Measurements from ENCODE around the gene VPS35L.
A peak's percentile ranks its signal among the peaks of the same experiment; 100 is the strongest.

VPS35L gene

DNA sequence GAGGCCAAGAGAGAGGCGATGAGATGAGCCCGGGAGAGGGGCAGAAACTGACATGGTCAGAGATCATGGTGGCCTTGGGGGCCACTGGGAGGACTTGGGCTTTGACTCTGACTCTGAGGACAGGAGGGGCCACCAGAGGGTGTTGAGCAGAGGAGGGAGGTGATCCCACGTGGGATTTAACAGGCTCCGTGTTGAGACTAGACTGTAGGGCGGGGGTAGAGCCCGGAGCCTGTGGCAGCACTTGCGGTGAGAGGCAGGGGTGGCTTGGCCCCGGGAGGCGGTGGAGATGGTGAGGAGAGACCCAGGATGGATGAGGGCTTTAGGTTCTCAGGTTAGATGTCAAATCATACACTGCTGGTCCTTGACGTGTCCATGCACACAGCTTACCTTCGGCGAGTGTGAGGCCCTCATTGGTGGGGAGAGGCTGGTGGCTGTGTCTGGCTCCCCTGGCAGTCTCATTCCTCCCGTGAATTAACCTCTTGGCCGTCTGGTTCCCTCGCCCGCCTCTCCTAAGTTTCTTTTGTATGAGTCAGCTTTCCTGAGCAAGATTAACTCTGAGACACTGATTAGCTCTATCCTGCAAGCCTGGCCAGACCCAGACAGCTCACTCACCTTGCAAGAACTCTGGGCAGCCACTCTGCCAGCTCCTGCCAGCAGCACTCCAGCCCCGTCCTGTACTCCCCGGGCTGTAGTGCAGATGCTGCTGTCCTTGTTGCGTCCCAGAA, 39.7 kb downstream of the VPS35L start:
- no peak for DNase-seq

DNA sequence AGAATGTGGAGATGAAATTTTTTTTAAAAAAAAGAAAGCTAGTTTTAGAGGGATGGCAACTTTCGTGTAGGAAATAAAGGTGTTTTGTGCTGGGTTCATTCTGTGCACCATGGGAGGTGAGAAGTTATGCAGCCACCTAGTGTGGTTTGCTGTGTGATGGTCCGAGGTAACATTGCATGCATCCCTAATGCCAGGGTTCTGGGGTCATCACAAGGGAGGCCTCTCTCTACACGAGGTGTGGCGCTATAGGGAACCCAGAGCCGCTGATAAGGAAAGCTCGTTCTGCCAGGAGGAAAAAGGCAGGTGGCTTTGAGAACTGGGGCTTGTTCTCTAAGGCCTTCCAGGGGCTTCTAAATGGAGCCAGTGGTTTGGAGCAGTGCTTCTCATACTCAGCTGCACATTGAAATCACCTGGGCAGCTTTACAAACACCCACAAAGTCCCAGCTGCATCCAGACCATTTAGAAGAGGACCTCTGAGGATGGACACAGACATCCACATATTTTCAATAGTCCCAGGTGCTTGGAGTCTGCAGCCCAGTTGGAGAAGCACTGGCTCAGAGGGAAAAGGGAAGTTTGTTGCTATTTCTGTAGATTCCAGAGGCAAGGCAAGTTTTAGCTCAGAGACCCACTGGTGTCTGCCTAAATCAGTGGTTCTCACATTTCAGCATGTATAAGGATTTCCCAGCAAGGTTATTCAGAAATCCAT, 43.5 kb downstream of the VPS35L start:
- DNase-seq = no peak

- DNase-seq = no peak
These were observed 44.6 kb downstream of the VPS35L start for GRCh38 chr16:19599968-19600716.

DNA sequence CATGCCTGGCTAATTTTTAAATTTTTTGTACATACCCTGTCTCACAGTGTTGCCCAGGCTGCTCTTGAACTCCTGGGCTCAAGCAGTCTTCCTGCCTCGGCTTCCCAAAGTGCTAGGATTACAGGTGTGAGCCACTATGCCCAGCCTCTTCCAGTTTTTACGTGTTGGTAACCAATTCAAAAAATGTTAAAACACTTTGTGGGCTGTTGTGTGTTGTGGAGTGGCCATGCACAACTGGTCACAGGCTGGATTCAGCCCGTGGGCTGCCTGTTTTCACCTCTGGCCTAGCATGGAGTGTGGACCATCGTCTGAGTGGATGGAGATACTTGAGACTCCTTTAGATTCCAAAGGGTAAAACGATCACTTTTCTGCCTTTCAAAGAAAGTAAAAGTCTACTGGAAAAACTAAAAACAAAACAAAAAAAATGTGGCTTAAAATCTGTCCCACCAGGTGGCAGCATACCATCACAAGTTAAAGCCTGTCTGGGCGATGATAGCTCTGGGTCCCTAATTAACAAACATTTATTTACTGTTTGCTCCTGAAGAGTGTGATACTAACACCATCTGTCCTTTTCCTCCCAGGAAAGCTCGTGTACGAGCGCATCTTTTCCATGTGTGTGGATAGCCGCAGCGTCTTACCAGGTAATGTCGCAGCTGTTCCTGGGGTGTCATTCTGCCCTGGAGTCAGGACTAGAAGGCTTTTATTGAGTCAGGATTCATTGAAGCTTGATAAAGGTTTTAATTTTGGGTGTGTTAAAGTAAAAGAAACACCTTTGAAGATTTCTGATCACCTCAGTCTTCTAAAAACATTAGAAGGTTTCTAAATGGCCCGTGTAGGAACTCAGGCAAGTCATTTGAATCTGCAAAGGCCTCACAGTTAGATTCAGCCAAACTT, 45.8 kb downstream of the VPS35L start:
- DNase-seq = peak; percentile 13

DNA sequence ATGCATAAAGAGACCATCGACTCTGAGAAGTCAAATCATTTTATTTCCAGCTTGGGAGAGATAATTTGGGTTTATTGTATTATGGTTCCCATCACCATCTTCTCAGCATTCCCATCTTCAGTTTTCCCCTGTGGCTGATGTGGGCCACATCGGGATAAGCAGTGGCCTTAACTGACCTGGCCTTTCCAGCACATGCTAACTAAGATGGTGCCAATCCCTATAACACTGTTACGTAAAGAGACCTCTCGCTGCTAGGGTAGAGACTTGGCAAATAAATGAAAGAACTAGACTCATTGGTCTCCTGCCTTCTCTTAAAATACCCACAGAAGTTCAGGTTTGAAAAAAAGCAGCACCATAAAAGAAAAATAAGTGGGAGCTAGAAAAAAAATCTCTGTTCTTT, 49.4 kb downstream of the VPS35L start:
- no peak for DNase-seq

GRCh38 chr16:19605701-19606100, 50.2 kb downstream of the VPS35L start:
- DNase-seq = no peak

- no peak for DNase-seq
These were observed 52.2 kb downstream of the VPS35L start for GRCh38 chr16:19607616-19608280.

DNA sequence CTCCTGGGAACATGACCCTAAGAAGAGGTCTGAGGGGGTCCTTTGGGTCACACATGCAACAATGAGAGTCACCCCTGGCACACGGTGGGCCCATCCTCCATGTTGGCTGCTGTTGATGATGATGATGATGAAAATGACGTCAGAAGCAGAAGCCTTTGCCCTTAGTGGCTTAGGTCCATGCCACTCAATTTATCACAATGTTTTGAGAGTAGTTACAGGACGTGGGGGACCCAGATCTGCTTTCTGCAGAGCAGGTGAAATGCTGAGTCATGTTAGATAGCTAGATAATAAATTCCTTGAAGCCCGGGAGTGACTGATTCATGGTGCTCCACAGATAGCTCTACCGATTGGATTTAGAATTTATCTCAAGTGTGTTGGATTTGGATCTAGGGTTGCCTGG, 53.9 kb downstream of the VPS35L start:
- no peak for DNase-seq

DNA sequence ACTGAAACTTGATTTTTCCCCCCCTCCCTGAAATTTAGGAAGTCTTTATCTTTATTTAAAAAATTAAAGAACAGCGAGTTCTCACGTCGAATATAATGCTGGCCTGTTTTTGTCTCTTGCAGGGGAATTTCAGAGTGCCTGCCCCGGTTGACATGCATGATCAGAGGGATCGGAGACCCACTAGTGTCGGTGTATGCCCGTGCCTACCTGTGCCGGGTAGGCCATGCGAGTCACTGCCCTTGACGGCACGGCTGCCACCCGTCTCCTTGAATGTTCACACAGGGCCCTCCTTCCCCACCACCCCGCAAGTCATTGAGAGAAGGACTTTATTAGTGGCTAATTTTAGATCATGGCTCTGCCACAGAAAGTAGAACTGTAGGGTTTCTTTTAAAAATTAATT, 54.7 kb downstream of the VPS35L start:
- no peak for DNase-seq

DNA sequence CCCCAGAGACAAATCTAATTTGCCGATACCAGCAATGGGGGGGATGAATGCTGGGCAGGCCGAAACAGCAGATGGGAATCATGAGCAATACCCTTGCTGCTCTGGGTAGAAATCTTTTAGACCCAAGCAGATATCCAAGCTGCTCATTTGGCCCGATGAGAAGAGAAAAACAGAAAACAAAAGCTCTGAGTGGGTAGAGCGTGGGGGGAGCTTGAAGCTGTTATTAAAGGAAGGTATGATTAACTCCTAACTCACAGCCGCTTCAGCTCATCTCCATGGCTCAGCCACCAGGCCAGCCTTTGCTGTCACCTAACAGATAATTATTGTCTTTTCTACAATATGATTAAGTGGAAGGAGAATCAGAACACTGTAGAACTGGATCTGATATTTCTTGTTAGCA, 58.3 kb downstream of the VPS35L start:
- DNase-seq = no peak

- no peak for DNase-seq
These were observed 60.7 kb downstream of the VPS35L start for GRCh38 chr16:19616241-19616640.

DNA sequence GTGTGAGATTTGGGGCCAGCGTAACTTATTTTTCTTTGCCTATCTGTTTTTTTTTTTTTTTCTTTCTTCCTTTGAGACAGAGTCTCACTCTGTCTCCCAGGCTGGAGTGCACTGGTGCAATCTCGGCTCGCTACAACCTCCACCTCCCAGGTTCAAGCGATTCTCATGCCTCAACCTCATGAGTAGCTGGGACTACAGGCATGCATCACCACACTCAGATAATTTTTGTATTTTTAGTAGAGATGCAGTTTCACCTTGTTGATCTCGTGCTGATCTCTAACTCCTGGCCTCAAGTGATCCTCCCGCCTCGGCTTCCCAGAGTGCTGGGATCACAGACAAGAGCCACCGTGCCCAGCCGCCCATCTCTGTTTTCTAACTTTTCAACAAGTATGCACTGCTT, 63.4 kb downstream of the VPS35L start:
- no peak for DNase-seq

DNA sequence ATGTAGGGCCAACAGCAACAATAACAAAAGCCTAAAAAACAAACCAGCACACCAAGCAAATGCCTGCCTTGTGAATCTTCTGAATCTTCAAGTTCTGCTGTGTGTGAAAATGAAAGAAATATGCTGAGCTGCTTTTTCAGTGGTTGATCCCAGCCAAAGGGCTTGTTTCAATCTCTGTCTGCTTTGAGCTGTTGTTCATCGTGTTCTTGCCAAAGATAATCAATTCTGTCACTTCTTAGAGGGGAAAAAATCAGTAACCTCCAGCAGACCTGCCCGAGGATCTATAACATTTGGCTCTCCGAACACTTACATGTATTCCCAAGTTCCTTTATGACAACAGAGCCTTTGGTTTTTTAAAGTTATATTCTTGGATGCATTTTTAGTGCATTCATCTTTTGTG, 65.9 kb downstream of the VPS35L start:
- no peak for DNase-seq

DNA sequence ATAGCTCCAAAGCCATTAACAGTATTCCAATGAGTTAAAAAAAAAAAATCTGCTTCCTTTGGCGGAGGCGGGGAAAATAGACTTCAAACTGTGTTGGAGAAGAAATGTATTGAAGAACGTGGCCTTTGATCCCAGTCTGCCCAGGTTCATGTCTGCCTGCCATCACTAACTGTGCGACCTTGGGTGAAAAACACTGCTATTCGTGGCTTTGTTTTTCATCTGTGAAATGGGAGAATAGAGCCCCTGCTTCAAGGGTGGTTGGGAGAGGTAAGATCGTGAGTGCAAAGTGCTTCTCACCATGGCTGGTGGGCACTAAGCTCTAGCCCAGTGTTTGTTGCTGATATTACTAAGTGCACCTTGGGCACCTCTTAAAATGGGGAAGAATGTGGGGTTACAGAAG, 69.5 kb downstream of the VPS35L start:
- no peak for DNase-seq

DNA sequence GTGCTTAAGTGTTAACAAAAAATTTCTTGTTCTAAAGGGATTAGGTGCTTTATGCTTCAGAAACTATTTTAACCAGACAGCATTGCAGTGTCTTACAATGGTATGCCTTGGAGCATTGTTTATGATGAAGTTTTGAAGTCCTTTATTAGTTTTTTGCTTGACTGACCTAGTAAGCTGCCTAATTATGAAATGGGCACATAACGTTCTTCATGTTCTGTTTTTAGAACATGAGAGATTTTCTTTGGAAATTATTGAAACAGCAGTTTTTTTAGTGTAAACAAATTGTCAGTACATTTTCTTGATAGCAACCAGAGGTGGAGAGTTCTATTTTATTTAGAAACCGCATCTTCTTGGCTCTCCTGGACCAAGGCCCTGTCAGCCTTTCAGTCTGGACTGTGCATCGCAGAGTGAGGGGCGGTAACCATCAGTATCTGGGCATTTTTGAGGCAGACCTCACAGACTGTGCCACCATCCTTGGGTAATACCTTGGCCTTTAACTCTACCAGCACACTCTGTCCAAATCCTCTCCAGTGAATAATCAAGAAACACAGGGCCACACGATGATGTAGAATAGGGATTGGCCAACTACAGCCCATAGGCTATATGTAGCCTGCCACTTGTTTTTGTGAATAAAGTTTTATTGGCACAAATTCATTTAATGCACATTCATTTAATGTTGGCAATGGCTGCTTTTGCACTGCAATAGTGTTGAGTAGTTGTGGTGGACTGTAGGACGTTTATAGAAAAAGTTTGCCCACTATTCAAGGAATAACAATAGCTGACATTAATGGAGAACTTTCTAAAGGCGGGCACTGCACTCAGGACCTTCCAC, 81.1 kb downstream of the VPS35L start:
- DNase-seq = no peak

- no peak for DNase-seq
These were observed 84.5 kb downstream of the VPS35L start for GRCh38 chr16:19639986-19640421.

DNA sequence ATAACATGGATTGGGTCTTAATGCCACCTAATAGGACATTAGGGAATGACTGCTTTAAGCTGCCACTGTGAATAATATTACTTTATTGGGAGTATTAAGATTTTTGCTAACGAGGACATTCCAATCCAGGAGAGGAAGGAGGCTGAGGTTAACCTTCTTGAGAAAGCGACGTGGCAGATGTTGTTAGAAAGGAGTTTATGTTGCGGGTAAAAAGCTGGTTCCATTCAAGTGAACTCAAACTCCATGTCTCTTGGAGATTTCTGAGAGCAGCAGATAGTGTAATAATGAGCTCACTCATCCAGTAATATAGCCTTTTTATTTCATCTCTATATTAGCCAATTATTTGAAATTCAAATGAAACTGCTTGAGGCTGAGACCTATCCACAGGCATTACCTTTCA, 87.0 kb downstream of the VPS35L start:
- DNase-seq = no peak

DNA sequence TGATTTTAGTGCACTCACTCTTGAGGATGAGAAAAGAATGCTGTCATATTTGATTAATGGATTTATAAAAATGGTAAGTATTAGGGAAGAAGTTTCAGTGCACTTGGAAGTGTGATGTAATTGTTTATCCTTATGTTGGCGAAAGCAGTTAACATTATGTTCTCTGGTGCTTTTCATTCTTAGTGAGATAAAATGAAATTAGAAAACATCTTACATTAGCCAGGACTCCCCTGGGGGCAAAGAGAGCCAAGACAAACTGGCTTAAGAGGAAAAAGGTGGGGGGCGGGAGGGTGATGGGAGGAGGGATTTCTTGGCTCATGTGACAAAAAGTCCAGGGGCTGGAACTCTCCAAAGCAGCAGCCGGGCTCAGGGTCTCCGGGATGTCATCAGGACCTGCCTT, 89.4 kb downstream of the VPS35L start:
- DNase-seq = no peak

- no peak for DNase-seq
These were observed 90.1 kb downstream of the VPS35L start for GRCh38 chr16:19645557-19645981.

DNA sequence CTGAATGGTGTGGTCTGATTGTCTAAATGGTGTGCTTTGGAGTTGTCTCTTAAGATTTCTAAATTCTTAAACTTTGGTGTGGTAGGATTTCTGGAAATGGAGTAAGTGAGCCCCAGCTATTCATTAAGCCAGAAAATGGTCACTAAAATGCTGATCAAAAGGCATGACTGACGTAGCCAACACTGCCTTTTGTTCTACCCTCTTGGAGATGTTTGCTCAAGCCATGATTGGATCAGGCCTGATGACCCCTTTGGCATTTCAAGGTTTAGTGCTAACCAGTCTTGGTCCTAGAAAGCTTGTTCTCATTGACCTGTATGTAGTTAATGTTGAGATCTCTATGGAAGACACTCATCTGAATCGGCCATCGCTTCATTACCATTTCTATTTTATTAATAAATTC, 94.5 kb downstream of the VPS35L start:
- DNase-seq = no peak

- no peak for DNase-seq
These were observed 98.6 kb downstream of the VPS35L start for GRCh38 chr16:19654147-19654546.

Data from NCI-H2029 (cell line).